ENCODE data around the gene SEPTIN5. TPM values are rescaled to one million over a fixed set of nuclear protein-coding genes. Genes with fewer than 3 reads are reported as not detected.
A peak's percentile ranks its signal among the peaks of the same experiment; 100 is the strongest.

Gene SEPTIN5
- total and polyA plus RNA-seq, 9 of the 15 experiments (the other 6 are each of a cell fraction or from before 2014, with no cell fraction given) = 0.03 to 195 (median 119) TPM

- TF ChIP-seq TFAP4 (CRISPR knock-in tag; IDR thresholded peaks at IDR 0.05; ENCODE audit: borderline replicate concordance) (no peak), GATAD2A (IDR thresholded peaks at IDR 0.05) (no peak), ZNF282 (CRISPR knock-in tag; IDR thresholded peaks at IDR 0.05) (no peak), REST (IDR thresholded peaks at IDR 0.05; ENCODE audit: borderline replicate concordance) (no peak), REST (CRISPR knock-in tag; IDR thresholded peaks at IDR 0.05; ENCODE audit: low read depth) (no peak), ARID1B (IDR thresholded peaks at IDR 0.05) (peak; percentile 38), CBFA2T2 (conservative IDR thresholded peaks at IDR 0.05) (no peak), ATF6 (CRISPR knock-in tag; IDR thresholded peaks at IDR 0.05) (no peak), ZNF347 (CRISPR knock-in tag; IDR thresholded peaks at IDR 0.05; ENCODE audit: low read depth) (no peak), POLR2A (conservative IDR thresholded peaks at IDR 0.05) (no peak), ZZZ3 (IDR thresholded peaks at IDR 0.05) (no peak), EWSR1 (IDR thresholded peaks at IDR 0.05; ENCODE audit: borderline replicate concordance, low read depth, partially characterized antibody) (no peak), ATF4 (CRISPR knock-in tag; IDR thresholded peaks at IDR 0.05) (no peak), ZNF740 (CRISPR knock-in tag; IDR thresholded peaks at IDR 0.05) (no peak), ZNF740 (tag; IDR thresholded peaks at IDR 0.05) (no peak)
Observed at GRCh38 chr22:19700790-19701419, 13.4 kb upstream of the SEPTIN5 start (continued).
